ENCODE results near the gene MAP4. TPM values are rescaled to one million over a fixed set of nuclear protein-coding genes. Genes with fewer than 3 reads are reported as not detected.
"Not testable (repeated sequence)": the region's sequence is repeated elsewhere in the genome, so short reads cannot be mapped to it uniquely, and the experiment has no call there.

Gene MAP4
- total RNA-seq, 1 donor, result 17.9 TPM

DNA sequence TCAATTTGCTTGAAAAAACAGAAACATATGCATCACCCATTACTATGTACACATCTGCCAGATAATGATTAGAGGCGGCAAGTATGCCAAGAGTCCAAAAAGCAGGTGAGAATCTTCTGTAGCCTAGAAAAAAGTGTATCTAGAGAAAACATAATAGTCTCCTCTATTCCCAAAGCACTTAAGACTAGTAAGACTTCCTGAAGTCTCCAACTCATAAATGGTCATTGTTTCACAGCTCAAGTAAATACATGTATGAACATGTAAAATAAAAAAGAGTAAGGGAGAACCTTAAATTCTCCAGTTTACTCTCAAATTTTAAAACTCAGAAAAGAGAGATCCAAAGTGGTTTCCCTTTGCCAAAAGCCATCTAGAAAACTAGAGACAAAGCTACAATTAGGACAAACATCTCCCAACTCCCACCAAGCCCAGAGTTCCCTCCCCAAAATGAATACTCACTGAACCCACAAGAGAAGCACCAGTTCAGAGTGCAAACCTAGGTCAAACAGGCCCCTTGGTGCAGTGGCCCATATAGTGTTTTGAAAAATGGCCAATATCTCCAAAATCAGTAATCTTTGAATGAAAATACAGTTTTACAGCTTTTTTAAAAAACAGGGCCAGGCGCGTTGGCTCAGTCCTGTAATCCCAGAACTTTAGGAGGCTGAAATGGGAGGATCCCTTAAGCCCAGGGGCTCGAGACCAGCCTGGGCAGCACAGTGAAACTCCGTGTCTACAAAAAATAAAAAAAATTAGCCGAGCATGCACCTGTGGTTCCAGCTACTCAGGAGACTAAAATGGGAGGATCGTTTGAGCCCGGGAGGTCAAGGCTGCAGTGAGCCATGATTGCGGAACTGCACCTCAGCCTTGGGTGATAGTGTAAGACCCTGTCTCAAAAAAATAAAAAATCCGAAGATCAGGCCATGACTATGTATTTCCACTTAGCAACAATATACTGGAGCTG lies 11.0 kb upstream of the MAP4 start:
- Histone ChIP-seq H3K9me3 (ENCODE audit: low read depth, low read length) (no peaks in the 10 kb centered on the region), H3K4me1 (ENCODE audit: insufficient read depth, low read length) (no peaks in the 10 kb centered on the region), H3K4me3 (ENCODE audit: low read length) (no peak overlapping the region), H3K27me3 (ENCODE audit: insufficient read depth, low read length) (no peaks in the 10 kb centered on the region)

DNA sequence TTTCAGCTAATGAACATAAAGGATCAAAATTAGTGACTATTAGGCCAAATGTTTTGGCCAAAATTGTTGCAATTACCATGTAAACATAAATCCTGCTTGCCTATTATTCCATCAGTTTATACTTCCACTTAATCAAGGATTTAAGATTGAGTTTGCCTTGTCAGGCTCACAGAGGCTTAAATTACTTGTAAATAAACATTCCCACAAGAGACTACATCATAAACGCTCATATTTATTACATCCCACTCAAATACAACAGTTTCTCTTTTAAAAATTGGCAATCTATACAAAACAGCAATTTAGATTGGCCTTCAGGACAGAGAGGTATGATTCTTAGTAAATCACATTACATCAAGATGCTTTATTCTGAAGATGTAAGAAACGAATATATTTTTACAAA lies 9.9 kb upstream of the MAP4 start:
- Histone ChIP-seq H3K4me1 (ENCODE audit: insufficient read depth, low read length) (no peaks in the 10 kb centered on the region), H3K9me3 (ENCODE audit: low read depth, low read length) (no peaks in the 10 kb centered on the region), H3K4me3 (ENCODE audit: low read length) (no peak overlapping the region), H3K27me3 (ENCODE audit: insufficient read depth, low read length) (no peaks in the 10 kb centered on the region)

DNA sequence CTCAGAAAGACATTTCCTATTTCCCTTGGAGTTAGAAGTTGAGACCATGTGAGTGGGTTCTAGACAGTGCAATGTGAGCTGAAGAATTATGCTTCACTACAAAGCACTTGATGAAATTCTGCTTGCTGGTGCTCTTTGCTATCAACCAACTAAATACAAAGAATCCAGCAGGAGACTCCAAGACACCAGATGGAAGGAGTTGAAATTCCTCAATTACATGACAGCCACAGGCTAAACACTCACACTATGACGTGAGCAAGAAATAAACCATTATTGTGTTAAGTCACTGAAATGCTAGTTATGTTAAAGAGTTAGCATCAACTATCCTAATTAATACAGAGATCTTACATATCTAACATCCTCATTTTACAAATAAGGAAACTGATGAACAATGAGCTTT lies 8.2 kb upstream of the MAP4 start:
- Histone ChIP-seq H3K4me1 (ENCODE audit: insufficient read depth, low read length) (no peaks in the 10 kb centered on the region), H3K9me3 (ENCODE audit: low read depth, low read length) (no peaks in the 10 kb centered on the region), H3K4me3 (ENCODE audit: low read length) (no peak overlapping the region), H3K27me3 (ENCODE audit: insufficient read depth, low read length) (no peaks in the 10 kb centered on the region)

DNA sequence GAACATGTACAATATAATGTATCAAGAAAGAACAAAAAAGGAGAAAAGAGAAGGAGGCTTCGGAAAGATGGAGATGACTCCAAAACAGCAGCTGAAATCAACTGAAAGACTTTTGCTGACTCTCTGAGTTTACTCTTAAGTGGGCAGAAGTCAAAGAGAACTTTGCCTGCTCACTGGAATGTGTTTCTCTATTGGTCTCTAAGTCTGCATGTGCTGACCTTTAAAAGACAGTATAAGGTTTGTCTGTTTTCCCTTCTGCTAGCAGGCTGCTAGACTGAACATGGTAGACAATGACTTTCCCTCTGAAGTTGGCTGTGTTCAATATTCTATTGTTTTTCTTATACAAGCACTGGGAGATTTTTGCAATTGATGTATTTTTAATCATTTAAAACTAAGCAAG lies 7.2 kb upstream of the MAP4 start:
- Histone ChIP-seq H3K9me3 (ENCODE audit: low read depth, low read length) (no peaks in the 10 kb centered on the region), H3K27me3 (ENCODE audit: insufficient read depth, low read length) (no peaks in the 10 kb centered on the region), H3K4me1 (ENCODE audit: insufficient read depth, low read length) (no peaks in the 10 kb centered on the region), H3K4me3 (ENCODE audit: low read length) (no peak overlapping the region)

DNA sequence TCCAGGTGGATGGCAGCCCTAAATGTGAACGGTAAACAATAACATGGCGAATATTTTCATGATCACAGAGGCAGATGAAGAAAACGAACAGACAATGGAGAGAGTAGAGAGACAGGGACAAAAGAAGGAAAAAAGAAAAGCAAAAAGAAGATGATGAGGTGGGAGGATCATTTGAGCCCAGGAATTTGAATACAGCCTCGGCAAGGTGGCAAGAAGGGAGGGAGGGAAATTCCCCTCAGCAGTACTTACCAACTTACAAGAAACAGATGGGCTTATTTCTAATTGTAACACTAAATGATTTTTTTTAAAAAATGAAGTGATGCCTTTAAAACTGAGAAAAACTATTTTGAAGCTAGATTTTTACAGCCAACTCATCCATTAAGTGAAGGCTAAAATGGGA lies 6.0 kb upstream of the MAP4 start:
- Histone ChIP-seq H3K4me1 (ENCODE audit: insufficient read depth, low read length) (no peaks in the 10 kb centered on the region), H3K27me3 (ENCODE audit: insufficient read depth, low read length) (no peaks in the 10 kb centered on the region), H3K4me3 (ENCODE audit: low read length) (no peak overlapping the region), H3K9me3 (ENCODE audit: low read depth, low read length) (no peaks in the 10 kb centered on the region)

DNA sequence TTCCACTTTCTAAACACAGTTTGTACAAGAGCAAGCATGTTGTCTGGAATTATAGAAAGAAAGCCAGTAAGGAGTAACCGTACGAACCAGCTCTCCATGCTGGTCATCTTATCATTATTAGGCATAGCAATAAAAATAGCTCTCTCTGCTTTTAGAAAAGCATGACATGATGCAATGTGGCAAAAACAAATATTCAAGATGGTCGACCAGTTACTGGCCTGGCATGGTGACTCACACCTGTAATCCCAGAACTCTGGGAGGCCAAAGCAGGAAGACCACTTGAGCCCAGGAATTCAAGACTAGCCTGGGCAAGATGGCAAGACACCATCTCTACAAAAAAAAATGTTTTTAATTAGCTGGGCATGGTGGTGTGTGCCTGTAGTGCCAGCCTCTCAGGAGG lies 2.6 kb upstream of the MAP4 start:
- no peak overlapping the region for H3K4me3 ChIP-seq (ENCODE audit: low read length)
- H3K27me3 ChIP-seq (ENCODE audit: insufficient read depth, low read length), result no peaks in the 10 kb centered on the region
- H3K4me1 ChIP-seq (ENCODE audit: insufficient read depth, low read length), result peaks cover 8% of the 10 kb centered on the region
- no peaks in the 10 kb centered on the region for H3K9me3 ChIP-seq (ENCODE audit: low read depth, low read length)

DNA sequence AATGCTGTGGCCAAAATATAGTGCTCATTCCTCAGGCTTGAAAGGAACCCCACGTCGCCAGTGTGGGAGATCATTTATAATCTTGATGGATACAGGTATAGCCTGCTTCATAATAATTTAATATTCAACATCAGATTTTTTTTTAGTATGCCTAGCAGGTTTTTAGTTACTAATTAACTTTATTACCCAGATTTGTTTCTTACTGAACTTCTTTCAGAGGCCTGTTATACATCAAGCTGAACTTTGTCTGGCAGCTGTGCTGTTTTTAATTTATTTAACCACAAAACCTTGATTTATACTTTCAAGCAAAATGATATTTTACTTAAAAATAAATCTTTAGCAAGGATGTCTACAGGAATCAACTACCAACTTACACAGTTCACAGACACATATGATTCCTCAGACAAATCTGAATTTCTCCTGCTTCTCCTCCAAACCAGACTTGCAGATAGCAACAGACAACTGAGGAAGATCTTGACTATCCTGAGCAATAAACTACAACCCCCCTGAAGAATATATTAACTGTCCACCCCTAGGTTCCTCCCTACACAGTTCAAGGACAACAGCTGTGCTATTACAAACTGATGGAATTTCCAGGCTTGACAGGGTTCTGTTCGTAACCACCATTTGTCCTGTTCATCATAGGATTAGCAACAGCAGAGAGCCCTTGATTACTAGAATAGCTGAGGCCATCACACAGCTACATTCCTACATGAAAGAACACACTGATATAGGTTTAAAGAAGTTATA lies 610 bp downstream of the MAP4 start:
- Histone ChIP-seq H3K27me3 (ENCODE audit: insufficient read depth, low read length) (no peaks in the 10 kb centered on the region), H3K9me3 (ENCODE audit: low read depth, low read length) (no peaks in the 10 kb centered on the region), H3K4me1 (ENCODE audit: insufficient read depth, low read length) (peaks cover 8% of the 10 kb centered on the region), H3K4me3 (ENCODE audit: low read length) (no peak overlapping the region)

DNA sequence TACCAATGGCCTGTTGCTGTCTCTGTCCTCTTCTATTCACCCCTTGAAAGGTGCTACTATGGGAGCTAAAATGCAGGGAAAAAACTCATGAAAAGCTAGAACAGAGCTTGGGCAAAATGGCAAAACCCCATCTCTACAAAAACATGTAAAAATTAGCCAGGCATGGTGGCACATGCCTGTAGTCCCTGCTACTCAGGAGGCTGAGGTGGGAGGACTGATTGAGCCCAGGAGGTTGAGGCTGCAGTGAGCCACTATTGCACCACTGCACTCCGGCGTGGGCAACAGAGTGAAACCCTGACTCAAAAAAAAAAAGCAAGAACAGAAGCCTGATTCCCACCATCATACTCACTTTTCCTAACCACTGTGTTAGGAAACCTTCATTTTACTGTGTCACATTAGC lies 1.9 kb downstream of the MAP4 start:
- no peaks in the 10 kb centered on the region for H3K9me3 ChIP-seq (ENCODE audit: low read depth, low read length)
- no peak overlapping the region for H3K4me3 ChIP-seq (ENCODE audit: low read length)
- no peaks in the 10 kb centered on the region for H3K27me3 ChIP-seq (ENCODE audit: insufficient read depth, low read length)
- peaks cover 8% of the 10 kb centered on the region for H3K4me1 ChIP-seq (ENCODE audit: insufficient read depth, low read length)

DNA sequence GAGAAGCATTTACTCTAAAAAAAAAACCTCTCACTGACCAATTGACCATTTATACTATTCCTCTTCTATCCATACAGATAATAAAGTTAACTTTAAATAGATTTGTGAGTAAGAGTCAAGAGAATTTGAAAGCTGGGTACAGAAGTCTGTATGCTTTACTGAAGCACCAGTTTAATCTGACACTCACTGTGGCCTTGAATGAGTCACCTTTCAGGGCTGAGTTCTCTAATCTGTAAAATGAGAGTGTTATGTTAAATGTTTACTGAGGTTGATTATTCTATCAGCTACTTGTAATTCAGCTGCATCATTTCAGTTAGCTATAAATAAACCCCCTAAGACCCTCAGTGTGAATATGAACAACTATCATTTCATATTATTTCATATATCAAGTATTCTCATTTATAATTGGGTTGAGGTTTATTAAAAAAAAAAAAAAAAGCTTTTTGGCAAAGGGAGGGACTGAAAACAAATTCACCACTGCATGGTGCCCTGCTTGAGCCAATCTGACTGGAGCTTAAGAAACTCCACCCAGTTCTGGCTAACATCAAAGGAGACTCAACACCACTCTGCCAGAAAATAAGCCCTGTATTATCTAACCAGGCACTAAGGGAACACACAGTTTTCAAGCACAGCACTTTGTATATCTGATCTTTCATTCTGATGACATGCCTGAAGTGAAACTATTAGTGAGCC lies 2.8 kb downstream of the MAP4 start:
- Histone ChIP-seq H3K4me1 (ENCODE audit: insufficient read depth, low read length) (peaks cover 8% of the 10 kb centered on the region), H3K27me3 (ENCODE audit: insufficient read depth, low read length) (no peaks in the 10 kb centered on the region), H3K4me3 (ENCODE audit: low read length) (no peak overlapping the region), H3K9me3 (ENCODE audit: low read depth, low read length) (no peaks in the 10 kb centered on the region)

DNA sequence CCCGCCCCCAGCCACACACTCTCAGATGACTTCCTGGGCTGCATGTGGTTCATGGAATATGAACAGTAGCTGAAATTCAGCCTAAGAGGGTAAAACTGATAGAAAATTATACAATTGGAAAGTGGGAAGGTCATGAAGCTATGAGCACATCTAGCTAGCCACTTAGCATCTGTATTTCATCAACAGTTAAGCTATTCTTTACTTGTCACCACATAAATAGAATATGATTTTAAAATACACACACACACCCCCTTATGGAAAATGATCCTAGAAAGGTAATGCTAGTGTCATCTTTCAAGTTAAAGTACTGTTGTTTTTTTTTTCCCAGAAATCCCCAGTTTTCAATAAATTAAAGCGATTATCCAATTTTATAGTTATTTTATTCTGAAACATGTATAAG lies 3.6 kb downstream of the MAP4 start:
- Histone ChIP-seq H3K4me3 (ENCODE audit: low read length) (no peak overlapping the region), H3K27me3 (ENCODE audit: insufficient read depth, low read length) (no peaks in the 10 kb centered on the region), H3K9me3 (ENCODE audit: low read depth, low read length) (no peaks in the 10 kb centered on the region), H3K4me1 (ENCODE audit: insufficient read depth, low read length) (peaks cover 8% of the 10 kb centered on the region)

DNA sequence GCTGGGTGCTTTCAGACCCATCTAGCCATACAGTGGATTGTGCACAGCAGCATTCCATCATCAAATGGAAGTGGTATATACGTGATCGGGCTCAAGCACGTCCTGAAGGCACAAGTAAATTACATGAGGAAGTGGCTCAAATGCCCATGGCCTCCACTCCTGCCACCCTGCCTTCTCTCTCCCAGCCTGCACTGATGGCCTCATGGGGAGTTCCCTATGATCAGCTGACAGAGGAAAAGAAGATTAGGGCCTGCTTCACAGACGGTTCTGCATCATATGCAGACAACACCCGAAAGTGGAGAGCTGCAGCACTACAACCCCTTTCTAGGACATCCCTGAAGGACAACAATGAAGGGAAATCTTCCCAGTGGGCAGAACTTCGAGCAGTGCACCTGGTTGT lies 8.2 kb downstream of the MAP4 start:
- not testable (repeated sequence) for H3K4me1 ChIP-seq (ENCODE audit: insufficient read depth, low read length); H3K4me3 ChIP-seq (ENCODE audit: low read length); H3K9me3 ChIP-seq (ENCODE audit: low read depth, low read length); H3K27me3 ChIP-seq (ENCODE audit: insufficient read depth, low read length)

DNA sequence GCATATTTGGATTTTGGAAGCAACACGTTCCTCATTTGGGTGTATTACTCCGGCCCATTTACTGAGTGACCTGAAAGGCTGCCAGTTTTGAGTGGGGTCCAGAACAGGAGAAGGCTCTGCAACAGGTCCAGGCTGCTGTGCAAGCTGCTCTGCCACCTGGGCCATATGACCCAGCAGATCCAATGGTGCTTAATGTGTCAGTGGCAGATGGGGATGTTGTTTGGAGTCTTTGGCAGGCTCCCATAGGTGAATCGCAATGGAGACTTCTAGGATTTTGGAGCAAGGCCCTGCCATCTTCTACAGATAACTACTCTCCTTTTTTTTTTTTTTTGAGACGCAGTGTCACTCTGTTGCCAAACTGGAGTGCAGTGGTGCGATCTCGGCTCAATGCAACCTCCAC lies 8.9 kb downstream of the MAP4 start:
- not testable (repeated sequence) for H3K4me3 ChIP-seq (ENCODE audit: low read length); H3K9me3 ChIP-seq (ENCODE audit: low read depth, low read length); H3K4me1 ChIP-seq (ENCODE audit: insufficient read depth, low read length); H3K27me3 ChIP-seq (ENCODE audit: insufficient read depth, low read length)

DNA sequence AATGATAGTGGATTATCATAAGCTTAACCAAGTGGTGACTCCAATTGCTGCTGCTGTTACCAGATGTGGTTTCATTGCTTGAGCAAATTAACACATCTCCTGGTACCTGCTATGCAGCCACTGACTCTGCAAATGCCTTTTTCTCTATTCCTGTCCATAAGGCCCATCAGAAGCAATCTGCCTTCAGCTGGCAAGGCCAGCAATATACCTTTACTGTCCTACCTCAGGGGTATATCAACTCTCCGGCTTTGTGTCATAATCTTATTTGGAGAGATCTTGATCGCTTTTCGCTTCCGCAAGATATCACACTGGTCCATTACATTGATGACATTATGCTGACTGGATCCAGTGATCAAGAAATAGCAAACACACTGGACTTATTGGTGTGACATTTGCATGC lies 9.4 kb downstream of the MAP4 start:
- not testable (repeated sequence) for H3K27me3 ChIP-seq (ENCODE audit: insufficient read depth, low read length); H3K4me3 ChIP-seq (ENCODE audit: low read length); H3K9me3 ChIP-seq (ENCODE audit: low read depth, low read length); H3K4me1 ChIP-seq (ENCODE audit: insufficient read depth, low read length)

DNA sequence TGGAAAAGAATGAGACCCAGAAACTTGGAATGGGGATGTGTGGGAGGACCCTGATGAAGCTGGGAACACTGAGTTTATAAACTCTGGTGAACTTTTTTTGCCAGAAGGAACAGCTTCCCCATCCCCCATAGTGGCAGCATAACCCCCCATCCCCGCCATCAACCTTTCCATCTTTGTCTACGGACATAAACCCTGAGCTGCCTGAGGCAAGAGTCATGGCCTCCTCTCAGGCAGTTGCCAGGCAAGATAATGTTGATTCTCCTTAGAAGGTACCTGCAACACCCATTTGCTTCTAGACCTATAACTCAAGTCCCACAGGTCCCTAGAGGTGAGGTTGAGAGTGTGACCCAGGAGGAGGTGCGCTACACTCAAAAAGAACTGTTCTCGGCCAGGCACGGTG lies 11.5 kb downstream of the MAP4 start:
- H3K4me3 ChIP-seq (ENCODE audit: low read length), result no peak overlapping the region
- H3K27me3 ChIP-seq (ENCODE audit: insufficient read depth, low read length), result no peaks in the 10 kb centered on the region
- H3K9me3 ChIP-seq (ENCODE audit: low read depth, low read length), result no peaks in the 10 kb centered on the region
- H3K4me1 ChIP-seq (ENCODE audit: insufficient read depth, low read length), result no peaks in the 10 kb centered on the region

DNA sequence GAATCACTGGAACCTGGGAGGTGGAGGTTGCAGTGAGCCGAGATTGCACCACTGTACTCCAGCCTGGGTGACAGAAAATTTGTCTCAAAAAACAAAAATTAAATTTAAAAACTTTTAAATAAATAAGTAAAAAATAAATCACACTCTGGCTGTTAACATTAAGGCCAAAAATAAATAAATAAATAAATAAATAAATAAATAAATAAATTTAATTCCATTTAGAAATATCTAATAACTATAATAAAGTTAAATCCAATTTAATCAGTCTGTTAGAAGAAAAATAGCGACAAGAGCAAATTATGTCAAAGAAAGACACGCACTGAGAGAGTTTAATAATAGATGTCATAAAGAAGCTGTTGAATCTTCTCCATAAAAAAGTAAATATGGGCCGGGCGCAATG lies 13.4 kb downstream of the MAP4 start:
- no peaks in the 10 kb centered on the region for H3K4me1 ChIP-seq (ENCODE audit: insufficient read depth, low read length)
- H3K9me3 ChIP-seq (ENCODE audit: low read depth, low read length), result no peaks in the 10 kb centered on the region
- no peaks in the 10 kb centered on the region for H3K27me3 ChIP-seq (ENCODE audit: insufficient read depth, low read length)

More for the DNA sequence above, 13.4 kb downstream of the MAP4 start:
- no peak overlapping the region for H3K4me3 ChIP-seq (ENCODE audit: low read length)

Measured in mononuclear cell (primary cell).